GM19438 (cell line): ENCODE results near the gene CFAP100.

Experiments
- ATAC-seq: cut with Tn5 transposase; IDR thresholded peaks from one replicate; pipeline ENCODE4 v1.9.1; 2021; ENCODE audit warnings: low read depth; ENCODE audit not compliant: unreplicated experiment

Gene CFAP100

DNA sequence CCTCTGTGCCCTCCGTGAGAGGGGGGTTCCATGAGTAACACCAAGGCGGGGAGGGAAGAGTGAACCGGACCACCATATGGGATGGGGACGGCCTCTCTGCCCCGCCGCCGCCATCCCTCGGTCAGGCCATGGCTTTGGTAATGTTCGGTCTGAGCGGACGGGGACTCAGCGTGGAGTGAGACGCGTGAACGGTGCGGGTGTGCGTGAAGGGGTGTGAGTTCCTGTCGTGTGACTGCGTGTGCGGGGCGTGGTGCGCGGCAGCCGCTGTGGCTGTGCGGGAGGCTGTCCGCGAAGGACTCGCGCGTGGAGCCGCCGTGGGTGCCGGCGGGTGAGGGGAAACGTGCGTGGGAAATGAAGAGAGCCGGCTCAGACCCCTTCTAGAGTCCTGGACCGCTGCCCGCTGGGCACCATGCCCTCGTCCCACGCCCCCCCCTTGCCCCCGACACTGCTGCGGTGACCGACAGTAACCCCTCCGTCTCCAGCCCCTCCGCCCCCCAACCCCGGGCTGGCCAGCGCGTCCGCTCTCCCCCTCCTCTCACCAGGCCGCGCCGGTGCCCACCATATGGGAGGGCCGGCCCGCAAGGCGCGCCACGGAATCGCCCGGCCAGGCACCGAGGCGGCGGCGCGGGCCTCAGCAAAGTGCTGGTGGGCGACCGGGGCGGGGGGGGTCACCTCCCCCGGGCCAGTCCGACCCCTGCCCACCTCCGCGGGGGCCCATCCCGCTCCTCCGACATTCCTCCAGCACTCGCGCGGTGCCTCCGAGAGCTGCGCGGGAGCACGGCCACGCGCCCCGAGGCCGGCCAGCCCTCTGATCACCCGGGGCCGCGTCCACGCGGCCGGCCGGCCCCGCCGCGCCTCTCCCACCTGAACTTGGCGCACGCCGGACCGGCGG lies 38.1 kb upstream of the CFAP100 start:
- ATAC-seq: no peak

DNA sequence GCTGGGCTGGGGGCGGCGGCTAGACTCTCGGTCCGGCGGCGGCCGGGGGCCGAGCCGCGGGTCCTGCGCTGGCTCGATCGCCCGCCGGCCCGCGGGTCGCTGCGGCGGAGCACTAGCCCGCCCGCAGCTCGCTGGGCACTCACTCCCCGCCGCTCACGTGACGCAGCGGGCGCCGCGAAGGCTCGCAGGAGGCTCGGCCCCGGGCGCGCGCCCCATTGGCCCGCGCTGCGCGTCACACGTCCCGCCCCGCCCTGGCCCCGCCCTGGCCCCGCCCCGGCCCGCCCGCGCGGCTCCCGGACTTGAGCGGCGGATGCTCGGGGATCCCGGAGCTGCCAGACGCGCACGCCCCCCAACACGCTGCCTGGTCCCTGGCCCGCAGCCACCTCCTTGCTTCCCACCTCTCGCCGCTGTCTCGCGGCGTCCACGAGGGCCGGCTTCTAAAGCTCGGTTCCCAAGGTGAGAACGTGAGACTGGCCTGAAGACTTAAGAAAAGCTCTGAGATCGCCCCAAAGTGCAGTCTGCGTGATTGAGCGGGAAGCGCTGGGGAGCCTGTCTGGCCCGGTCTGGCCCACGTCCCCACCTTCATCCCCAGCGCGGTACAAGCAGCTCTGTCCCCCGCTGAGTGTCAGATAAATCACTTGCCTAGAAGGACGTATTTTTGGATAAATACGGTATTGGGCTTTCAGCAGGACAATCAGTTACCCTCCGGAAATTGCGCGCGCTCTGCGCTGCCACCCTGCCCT lies 37.2 kb upstream of the CFAP100 start, which contains the start of gene KLF15:
KLF15 (minus strand) TSS at position 114 of the 743 bp plus-strand sequence. CDS start 4,486 bp downstream, outside the sequence.
- peak; percentile 80 for ATAC-seq

DNA sequence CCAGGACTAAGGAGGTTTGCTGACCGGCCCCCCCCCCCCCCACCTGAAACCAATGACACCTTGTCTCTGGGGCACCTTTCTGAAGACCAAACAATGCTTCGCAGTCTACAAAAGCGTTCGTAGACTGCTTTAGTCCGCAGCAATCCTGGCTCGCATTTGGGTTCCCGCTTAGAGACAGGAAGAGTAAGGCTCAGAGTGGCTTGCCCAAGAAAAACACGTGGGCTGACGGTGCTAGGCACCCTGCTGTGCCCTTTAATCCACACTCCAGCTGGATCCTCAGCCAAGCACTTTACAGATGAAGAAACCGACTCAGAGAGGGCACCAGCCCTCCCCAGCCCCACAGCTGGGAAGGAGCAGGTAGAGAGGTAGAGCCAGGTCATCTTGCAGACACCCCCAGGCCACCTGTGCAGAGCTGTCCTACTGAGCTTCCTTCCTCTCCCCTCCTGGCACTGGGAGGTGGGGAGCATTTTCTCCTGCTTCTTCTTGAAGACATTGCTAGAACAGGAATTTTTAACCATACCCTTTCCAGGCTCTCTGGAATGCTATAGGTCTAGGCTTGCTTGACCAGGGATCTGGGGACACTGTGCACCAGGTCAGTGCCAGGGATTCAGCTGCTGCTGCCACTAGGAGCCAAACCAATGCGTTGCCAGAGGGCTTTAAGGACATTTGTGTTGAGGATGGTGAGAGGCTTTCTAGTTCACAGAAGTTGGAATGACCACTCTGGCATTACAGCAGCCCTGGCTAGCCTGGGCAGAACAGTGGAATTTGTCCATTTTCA lies 36.5 kb upstream of the CFAP100 start:
- ATAC-seq: no peak

DNA sequence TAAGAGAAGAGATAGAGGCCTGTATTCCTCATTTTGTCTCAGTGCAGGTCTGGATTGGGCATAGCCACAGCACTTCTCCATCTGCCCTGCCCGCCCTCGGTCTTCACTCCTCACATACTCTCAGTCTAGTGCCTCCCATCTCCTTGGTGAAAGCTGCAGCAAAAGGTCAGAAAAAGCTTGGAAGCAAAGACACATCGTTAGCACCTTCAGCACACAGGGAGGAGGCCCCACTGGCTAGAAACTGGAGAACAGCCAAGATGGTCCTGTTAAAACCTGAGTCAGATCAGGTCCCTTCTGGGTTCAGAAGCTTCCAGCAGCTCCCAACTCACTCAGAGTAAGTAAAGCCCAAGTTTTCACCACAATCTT lies 35.9 kb upstream of the CFAP100 start:
- no peak for ATAC-seq

DNA sequence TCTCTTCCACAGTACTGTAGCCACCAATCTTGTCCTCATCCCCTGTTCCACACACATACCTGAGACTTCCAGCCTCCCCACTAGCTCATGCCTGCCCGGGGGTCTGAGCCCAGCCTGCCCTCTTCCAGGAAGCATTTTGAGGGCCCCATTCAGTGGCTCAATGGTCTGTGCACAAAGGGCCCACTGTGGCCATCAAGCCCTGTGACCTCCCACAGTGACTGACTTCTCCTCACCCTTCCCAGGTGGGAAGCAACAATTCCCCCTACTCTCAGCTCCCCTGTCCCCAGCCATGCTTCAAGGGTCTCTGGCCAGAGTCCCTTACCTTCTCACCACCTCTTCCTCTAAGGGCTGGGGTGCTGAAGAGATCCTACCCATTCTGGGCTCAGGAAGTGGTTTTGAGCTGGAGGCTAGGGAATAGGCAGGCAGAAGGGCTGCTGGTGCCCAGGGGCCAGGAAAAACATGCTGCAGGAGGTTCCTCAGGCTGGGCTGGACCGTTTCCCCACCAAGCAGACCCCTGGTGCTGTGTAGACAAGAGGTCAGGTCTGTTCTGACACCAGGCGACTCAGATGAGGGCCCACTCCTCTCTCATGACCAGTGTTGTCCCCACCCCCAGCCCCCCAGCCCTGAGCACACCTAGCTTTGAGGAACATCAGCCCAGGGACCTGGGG lies 34.5 kb upstream of the CFAP100 start:
- no peak for ATAC-seq

DNA sequence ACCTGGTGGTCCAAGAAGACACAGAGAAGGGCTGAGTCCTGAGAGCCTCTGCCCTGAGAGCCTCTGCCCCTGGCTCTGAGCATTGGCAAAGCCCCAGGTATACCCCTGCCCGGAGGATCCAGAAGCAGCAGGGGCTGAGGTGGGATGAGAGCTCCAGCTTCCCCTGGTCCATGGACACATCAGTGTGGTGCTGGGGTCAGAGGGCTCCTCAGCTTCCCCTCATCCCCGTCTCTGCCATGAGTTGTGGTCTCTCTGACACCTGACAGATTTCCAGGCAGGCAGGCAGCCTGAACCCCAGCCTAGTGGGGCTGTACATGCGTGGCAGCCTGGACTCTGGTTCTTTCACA lies 34.0 kb upstream of the CFAP100 start:
- ATAC-seq: no peak

DNA sequence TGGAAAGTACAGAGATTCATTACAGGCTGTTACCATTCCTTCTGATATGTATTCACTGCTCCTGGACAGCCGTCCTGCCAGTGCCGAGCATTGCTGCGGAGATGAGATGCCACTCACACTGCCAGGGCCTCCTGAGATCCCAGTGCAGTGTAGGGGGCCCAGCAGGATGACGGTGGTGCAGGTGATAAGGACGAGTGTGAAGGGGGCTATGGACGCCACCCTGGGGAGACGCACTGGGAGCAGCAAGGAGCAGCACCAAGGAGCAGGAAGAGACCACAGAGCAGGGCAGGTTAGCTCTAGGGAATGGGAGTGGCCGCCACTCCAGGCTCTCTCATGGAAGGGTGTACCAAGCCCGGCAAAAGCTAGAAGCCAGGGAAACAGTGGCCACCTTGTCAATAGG lies 33.5 kb upstream of the CFAP100 start:
- no peak for ATAC-seq

DNA sequence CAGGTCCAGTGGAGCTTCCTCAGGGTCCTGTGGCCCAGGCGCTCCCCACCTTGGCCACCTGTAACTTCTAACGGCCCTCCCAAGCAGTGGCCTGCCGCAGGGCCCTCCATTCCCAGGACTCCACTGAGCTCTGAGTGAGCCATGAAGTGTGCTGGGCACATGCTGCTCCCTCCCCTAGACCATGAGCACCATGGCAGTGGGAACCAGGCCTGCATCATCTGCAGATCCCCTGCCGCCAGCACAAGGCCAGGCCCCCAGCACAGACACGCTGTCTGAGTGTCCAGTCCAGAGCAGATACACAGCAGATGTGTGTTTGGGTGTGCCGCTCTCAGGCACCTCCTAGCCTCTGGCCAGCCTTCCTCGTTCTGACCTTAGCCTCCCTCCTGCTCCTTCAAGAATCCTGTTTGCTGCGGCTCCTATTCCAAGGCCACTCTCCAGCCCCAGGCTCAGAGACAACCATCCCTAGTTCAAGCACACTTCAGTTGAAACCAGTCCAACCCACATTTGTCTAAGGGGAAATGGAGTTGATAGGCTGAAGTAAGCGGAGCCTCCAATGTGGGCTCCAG lies 30.5 kb upstream of the CFAP100 start:
- ATAC-seq: no peak

DNA sequence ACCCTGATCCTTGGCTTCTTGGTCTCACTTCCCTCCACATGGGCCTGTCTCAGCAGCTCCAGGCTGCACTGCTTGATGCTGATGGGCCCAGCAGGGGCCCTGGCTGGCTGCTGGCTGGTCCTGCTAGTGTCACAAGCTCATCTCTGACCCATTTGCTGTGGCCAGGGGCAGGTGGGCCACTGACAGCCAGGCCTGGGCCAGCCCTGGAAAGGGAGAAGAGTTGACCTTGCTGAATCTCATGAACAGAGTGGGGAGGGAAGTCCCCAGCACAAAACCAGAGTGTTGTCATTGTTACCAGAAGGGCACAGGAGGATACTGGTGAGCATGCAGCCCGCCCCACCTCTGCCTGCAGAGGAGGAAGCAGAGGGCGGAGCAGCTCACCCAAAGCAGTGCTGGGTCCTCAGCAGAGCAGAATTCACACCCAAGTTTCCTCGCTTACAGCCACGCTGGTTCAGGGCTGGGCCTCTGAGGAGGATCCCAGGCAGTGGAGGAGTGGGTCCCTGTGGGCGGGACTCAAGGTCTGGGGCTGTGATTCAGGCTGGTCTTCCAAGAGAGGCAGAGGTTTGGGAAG lies 29.9 kb upstream of the CFAP100 start:
- ATAC-seq: no peak

DNA sequence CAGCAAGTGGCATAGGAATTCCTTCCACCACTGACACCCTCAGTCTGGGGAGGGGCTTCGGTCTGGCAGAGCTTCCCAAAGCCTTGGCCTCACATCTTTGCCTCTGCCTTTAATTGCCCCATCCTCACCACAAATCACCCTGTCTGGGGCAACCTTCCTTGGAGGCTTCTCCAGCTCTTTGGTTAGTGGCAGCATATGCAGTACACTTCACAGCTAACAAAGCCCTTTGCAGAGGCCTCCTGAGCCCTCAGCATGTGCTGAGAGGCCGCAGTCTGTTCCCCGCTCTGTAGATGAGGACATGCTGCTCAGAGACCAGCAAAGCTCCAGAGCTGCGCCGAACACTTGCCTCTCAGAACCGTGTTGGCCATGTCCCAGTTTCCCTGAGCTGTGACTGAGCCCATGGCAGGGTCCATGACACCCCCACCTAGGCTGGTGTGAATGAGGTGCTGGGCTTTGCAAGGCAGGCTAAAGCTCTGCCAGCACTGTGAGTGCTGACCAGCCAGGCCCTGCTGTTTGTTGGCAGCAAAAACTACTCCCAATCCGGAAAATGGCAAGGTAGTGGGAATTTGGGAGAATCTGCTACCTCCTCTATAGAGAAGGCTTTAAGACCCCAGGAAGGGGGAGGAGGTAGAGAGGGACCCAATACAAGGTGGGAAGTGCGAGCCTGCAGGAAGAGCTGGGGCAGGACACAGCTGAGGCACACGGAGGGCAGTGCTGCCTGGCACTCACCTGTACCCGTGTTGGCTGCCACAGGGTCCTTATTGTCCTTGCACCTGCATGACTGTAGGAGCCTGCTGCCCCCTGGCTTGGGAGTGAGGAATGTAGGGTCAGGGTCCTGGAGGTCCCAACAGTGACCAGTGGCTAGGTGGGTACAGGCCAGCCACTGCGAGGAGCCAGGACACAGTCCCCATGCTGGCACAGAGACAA lies 29.1 kb upstream of the CFAP100 start:
- ATAC-seq: no peak

DNA sequence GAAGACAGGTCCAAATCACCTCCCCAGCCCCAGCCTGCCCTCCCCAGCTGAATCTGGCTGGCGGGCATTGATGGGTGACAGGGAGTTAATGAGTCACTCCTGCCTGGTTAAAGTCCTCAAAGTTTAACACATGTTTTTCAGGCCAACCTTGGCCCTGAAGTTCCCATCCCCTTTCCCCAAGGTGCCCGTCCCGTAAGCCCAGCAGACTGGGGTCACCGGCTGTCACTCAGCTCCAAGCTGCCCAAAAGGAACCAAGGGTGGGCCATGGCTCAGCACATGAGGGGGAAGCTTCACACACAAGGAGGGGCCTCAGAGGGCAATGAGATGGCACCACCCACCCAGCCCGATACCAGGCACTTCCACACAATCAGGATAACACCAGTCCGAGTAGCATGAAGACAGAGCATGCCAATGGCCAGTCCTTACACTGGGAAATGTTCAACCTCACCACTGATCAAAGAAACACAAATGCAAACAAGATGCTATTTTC lies 27.3 kb upstream of the CFAP100 start:
- no peak for ATAC-seq

DNA sequence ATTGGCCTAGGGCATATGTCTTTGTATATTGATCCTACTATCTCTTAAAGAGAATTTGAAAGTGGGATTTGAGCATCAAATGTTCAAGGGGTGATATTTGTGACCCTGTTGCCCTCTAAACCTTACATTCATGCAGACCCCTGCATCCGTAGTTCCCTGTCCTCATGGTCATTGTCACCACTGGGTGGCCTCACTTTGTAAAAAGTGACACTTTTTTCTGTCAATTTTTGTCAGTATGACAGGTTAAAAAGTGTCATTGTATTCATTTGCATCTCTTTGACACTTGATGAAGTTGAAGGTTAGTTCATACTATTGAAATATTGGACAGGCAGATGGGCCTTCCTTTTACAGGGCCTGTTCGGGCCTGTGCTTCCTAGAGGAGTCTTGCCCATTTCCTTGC lies 25.2 kb upstream of the CFAP100 start:
- ATAC-seq: no peak

DNA sequence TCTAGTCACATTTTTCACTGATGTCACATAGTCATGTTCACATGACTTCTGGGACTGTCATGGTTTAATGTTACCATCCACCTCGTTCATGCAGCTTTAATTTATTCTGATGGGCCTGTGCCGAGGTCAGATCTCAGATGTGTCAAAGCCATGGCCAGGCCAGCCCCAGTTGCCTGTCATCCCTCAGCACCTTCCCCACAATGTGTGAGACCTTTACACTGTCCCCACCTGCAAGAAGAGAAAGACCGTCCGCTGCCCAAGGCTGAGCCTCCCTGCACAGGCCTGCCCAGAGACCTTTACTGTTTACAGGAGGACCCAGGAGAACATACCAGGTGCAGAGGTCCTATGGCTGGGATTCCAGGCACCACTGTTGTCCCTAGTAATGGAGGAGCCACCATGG lies 24.7 kb upstream of the CFAP100 start:
- ATAC-seq: no peak

DNA sequence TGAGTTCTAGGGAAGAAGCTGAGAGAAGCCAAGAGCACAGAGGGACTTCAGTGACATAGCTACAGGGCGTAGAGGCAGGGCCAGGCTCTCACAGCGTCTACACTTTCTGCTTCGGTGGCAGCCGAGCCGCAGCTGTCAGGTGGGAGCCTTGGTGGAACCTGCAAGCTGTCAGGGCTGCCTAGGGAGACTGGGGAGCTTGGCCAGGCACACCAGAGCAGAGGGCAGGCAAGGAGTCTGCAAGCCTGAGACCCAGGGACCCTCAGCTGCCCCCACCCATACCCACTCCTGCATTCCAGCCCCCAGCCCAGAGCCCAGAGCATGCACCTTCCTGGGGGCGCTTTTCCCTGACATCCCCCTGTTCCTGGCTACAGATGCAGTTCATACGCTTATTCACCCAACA lies 24.1 kb upstream of the CFAP100 start:
- ATAC-seq: no peak

DNA sequence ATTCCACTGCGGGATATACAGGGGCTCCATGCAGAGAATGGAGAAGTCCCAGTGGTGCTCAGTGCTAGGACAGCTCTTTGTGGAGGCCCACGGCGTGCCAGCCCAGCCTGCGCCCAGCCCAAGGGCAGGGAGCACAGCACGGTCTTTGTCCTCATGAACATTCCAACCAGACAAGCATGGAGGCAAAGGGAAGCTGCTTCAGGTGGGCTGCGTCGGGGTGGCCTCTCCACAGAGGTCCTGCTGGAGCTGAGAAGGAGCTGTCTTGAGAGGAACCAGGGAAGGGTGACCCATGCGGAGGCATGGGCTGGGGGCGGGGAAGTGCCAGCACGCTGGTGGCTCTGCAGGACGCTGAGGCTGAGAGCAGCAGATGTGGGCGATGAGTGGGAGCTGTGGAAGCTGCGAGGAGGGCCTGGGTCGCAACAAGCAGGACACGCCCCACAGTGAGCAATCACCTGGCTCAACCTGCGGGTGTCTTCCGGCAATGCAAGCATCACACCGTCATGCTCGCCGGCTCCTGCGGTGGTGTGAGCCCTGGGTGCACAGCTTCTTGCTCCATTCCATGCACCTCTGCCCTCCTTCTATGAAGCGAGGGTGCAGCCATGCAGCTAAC lies 23.5 kb upstream of the CFAP100 start:
- no peak for ATAC-seq

DNA sequence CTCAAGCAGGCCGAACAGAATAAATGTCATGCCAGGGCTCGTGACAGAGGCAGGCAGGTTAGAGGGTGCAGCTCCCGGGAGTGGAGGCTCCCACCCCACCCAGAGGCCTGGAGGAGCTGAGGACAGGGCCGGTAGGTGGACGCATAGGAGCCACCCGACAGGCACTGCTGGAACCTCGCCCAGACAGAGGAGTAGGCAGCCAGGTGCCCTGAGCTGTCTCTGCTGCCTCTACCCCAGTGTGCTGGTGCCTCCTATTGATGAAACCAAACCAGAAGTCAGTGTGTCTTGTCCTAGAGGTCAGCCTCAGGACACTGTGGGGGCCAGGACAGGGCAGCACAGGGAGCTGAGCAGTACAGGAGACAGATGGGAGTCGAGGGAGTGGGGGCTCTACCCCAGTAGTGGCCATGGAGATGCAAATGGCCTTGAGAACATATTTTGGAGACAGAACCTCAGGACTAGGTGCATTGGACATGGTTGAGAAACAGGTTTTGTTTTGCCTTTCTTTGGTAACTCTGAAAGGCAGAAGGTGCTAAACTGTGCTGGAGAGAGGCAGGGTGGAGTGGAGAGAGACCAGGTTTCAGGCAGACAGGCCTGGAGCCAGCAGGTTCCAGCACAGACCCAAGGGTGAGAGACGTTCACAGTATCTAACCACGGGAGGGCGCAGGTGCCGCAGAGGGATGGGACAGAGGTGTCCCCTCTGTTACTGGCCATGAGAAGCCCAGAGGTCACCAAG lies 22.1 kb upstream of the CFAP100 start:
- ATAC-seq: no peak

DNA sequence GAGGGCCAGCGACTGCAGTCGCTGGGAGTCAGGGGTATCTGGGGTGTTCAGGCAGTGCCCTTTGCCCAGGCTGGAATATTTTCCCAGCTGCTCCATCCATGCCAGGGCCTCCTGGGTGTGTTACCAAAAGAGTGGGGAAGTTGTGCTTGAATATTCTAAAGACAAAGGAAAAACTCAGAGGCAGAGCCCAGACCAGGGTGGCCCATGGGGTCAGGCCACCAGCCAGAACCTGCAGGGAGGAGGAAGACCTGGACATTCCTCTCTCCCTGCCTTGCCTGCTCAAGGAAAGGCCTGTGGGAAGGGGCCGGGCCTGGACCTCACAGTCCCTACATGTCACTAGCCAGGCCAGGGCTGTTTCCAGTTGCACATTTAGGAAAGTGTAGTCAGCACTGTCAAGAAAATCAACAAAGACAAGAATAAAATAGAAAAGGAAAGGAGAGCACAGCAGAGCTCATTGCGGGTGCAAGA lies 21.5 kb upstream of the CFAP100 start:
- no peak for ATAC-seq
